ENCODE data around the gene EMC10.

Gene EMC10

DNA sequence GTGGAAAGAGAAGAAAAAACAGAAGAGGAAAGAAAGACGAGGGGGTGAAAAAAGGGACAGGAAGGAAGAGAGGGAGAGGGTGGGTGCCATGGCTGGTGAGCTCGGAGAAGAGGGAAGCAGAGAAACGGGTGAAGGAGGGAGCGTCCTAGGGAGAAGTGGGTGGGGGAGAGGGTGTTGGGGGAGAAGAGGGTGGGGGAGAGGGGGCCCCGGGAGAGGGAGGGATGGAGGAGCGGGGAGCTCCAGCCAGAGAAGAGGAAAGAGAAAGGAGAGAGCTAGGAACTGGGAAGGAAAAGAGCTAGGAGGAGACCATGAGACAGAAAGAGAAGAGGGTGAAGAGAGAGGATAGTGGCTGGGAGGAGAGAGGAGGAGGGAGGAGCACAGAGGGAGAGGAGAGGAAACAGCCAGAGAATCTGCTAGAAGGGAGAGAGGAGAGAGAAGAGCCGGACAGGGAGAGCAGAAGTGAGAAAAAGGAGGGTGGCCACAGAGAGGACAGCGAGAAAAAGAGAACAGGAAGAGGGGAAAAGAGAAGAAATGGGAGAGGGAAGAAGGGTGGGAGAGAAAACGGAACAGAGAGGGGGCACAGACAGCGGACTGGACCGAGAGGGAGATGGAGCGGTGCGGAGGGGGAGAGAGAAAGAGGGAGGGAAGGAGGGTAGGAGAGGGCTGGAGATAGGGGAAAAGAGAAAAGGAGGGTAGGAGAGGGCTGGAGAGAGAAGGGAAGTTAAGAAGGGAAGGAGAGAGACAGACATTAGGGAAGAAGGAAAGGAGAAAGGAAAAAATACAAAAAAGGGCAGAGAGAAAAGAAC is 12.3 kb downstream of the EMC10 start:
- Histone ChIP-seq H3K9ac (no peak overlapping the region), H3K27me3 (ENCODE audit: control insufficient read depth, insufficient read depth, low read length) (peaks cover 6% of the 10 kb centered on the region), H3K79me2 (peaks cover 5% of the 10 kb centered on the region), H3K4me1 (peaks cover 3% of the 10 kb centered on the region), H3K4me3 (ENCODE audit: low read depth, low read length) (no peak overlapping the region), H3K9me3 (ENCODE audit: control insufficient read depth, low read length) (peaks cover 5% of the 10 kb centered on the region), H3K27ac (no peak overlapping the region), H2AFZ (no peak overlapping the region), H3K36me3 (ENCODE audit: control insufficient read depth, insufficient read depth, low read length) (no peaks in the 10 kb centered on the region), H3K4me2 (ENCODE audit: low read length) (no peak overlapping the region)
- TF ChIP-seq, protein P1, sequence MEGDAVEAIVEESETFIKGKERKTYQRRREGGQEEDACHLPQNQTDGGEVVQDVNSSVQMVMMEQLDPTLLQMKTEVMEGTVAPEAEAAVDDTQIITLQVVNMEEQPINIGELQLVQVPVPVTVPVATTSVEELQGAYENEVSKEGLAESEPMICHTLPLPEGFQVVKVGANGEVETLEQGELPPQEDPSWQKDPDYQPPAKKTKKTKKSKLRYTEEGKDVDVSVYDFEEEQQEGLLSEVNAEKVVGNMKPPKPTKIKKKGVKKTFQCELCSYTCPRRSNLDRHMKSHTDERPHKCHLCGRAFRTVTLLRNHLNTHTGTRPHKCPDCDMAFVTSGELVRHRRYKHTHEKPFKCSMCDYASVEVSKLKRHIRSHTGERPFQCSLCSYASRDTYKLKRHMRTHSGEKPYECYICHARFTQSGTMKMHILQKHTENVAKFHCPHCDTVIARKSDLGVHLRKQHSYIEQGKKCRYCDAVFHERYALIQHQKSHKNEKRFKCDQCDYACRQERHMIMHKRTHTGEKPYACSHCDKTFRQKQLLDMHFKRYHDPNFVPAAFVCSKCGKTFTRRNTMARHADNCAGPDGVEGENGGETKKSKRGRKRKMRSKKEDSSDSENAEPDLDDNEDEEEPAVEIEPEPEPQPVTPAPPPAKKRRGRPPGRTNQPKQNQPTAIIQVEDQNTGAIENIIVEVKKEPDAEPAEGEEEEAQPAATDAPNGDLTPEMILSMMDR (IDR thresholded peaks at IDR 0.05), result no peak

DNA sequence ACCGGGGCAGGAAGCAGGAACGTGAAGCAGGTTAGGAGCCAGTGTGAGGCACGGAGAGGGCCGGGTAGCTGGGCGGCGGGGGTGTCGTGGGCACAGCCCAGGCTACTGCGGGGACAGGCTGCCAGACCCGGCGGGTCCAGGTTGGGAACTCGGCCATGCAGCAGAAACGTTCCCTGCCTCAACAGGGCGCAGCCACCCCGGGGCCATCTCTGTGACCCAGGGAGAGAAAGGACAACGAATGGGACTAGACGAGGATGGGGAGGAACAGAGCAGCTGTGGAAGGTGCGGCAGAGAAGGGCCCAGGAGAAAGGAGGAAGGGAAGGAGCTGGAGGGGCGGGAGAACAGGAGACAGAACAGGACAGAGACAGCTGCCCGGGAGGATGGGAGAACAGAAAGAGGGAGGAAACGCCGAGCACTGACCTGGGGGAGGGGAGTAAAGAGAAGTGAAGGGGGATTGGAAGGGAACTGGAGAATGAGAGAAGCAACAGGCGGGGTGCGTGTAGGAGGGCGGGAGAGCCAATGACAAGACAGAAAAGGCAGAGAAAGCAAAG is 13.2 kb downstream of the EMC10 start:
- Histone ChIP-seq H3K4me1 (peaks cover 3% of the 10 kb centered on the region), H3K4me2 (ENCODE audit: low read length) (no peak overlapping the region), H3K27ac (no peak overlapping the region), H3K9me3 (ENCODE audit: control insufficient read depth, low read length) (peaks cover 5% of the 10 kb centered on the region), H3K9ac (no peak overlapping the region), H3K36me3 (ENCODE audit: control insufficient read depth, insufficient read depth, low read length) (no peaks in the 10 kb centered on the region), H3K4me3 (ENCODE audit: low read depth, low read length) (no peak overlapping the region), H3K79me2 (peaks cover 5% of the 10 kb centered on the region), H3K27me3 (ENCODE audit: control insufficient read depth, insufficient read depth, low read length) (peaks cover 6% of the 10 kb centered on the region), H2AFZ (no peak overlapping the region)
- TF ChIP-seq, protein P1 (IDR thresholded peaks at IDR 0.05), result no peak

DNA sequence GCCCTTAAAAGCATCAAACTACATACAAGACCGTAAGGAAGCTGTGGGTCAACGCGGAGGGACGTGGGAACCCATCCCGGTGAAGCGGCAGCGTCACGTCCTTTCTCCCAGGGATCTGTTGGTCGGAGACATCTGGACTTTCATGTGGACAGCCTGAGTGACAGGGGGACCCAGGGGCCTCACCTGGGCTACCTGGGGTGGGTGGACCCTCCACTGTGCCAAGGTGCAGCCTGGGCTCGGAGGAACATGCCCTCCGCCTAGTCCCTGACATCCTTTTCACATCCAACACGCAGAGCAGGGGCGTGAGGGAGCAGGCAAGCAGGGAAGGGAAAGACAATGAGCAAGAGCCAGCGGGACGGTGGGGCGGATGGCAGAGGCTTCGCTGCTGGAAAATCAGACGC is 14.1 kb downstream of the EMC10 start:
- Histone ChIP-seq H3K27ac (no peak overlapping the region), H3K4me1 (peaks cover 3% of the 10 kb centered on the region), H2AFZ (no peak overlapping the region), H3K4me3 (ENCODE audit: low read depth, low read length) (no peak overlapping the region), H3K9me3 (ENCODE audit: control insufficient read depth, low read length) (peaks cover 5% of the 10 kb centered on the region), H3K9ac (no peak overlapping the region), H3K4me2 (ENCODE audit: low read length) (no peak overlapping the region), H3K27me3 (ENCODE audit: control insufficient read depth, insufficient read depth, low read length) (peaks cover 6% of the 10 kb centered on the region), H3K79me2 (peaks cover 5% of the 10 kb centered on the region), H3K36me3 (ENCODE audit: control insufficient read depth, insufficient read depth, low read length) (no peaks in the 10 kb centered on the region)
- TF ChIP-seq, protein P1 (IDR thresholded peaks at IDR 0.05), result no peak

DNA sequence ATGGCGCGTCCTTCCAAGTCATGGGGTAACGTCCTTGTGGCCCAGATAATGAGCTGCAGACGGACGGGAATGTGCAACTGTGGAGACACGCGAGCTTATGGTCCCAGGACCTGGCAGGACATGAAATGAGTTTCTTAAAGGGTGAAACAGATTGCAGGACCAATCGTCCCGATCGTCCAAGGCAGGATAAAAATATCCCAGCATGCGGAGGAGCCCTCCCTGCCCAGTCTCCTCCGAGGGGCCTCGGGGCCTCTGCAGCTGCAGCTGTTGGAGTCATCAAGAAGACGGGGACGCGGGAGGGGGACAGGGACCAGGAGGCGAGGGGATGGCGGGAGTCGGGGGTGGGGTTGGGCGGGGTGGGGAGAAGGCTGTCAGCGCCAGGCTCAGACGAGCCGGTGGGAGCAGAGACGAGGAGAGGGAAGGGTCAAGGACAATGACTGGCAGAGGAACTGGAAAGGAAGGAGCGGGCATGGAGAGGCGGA is 14.7 kb downstream of the EMC10 start:
- no peak overlapping the region for H3K27ac ChIP-seq
- peaks cover 5% of the 10 kb centered on the region for H3K79me2 ChIP-seq
- no peak overlapping the region for H2AFZ ChIP-seq
- H3K4me1 ChIP-seq, result no peaks in the 10 kb centered on the region
- peaks cover 6% of the 10 kb centered on the region for H3K27me3 ChIP-seq (ENCODE audit: control insufficient read depth, insufficient read depth, low read length)
- peaks cover 5% of the 10 kb centered on the region for H3K9me3 ChIP-seq (ENCODE audit: control insufficient read depth, low read length)
- no peaks in the 10 kb centered on the region for H3K36me3 ChIP-seq (ENCODE audit: control insufficient read depth, insufficient read depth, low read length)
- H3K9ac ChIP-seq, result no peak overlapping the region
- TF ChIP-seq, protein P1 (IDR thresholded peaks at IDR 0.05), result no peak
- H3K4me2 ChIP-seq (ENCODE audit: low read length), result no peak overlapping the region
- no peak overlapping the region for H3K4me3 ChIP-seq (ENCODE audit: low read depth, low read length)
